ENCODE measurements around the gene SAMD11. TPM values are rescaled to one million over a fixed set of nuclear protein-coding genes. Genes with fewer than 3 reads are reported as not detected.

Gene SAMD11
- total and polyA plus RNA-seq, 2 of the 13 experiments (the other 11 are each of a cell fraction or from before 2014, with no cell fraction given) = 0.11 TPM; not detected in 1

- no peak for TF ChIP-seq SNAPC4 (CRISPR knock-in tag; IDR thresholded peaks at IDR 0.05)
- TF ChIP-seq ZNF770 (CRISPR knock-in tag; IDR thresholded peaks at IDR 0.05) = peak; percentile 22; the same call in 1 of the 2 replicates
- TF ChIP-seq TRAFD1 (CRISPR knock-in tag; IDR thresholded peaks at IDR 0.05; ENCODE audit: borderline replicate concordance) = 0 out of 2 replicates have a peak, but pooled peaks have one; percentile 44
- TF ChIP-seq ZNF777 (CRISPR knock-in tag; IDR thresholded peaks at IDR 0.05) = 0 out of 2 replicates have a peak, but pooled peaks have one; percentile 6
- TF ChIP-seq ASH2L (IDR thresholded peaks at IDR 0.05; ENCODE audit: insufficient read length, low read depth, low read length) = no peak
- TF ChIP-seq ZNF782 (CRISPR knock-in tag; IDR thresholded peaks at IDR 0.05; ENCODE audit: borderline replicate concordance) = no peak
- TF ChIP-seq JUND (CRISPR knock-in tag; IDR thresholded peaks at IDR 0.05) = no peak
- no peak for TF ChIP-seq ELK4 (CRISPR knock-in tag; IDR thresholded peaks at IDR 0.05; ENCODE audit: borderline replicate concordance)
- TF ChIP-seq ZNF598 (CRISPR knock-in tag; IDR thresholded peaks at IDR 0.05; ENCODE audit: borderline replicate concordance) = peak; percentile 51; the same call in 1 of the 2 replicates
- no peak for TF ChIP-seq CBX5 (CRISPR knock-in tag; IDR thresholded peaks at IDR 0.05; ENCODE audit: borderline replicate concordance)
- TF ChIP-seq SALL1 (CRISPR knock-in tag; IDR thresholded peaks at IDR 0.05) = no peak
- no peak for TF ChIP-seq ZNF33A (CRISPR knock-in tag; IDR thresholded peaks at IDR 0.05; ENCODE audit: borderline replicate concordance)
- no peak for TF ChIP-seq ARNT (IDR thresholded peaks at IDR 0.05)
- no peak for TF ChIP-seq RXRB (CRISPR knock-in tag; IDR thresholded peaks at IDR 0.05; ENCODE audit: borderline replicate concordance)
- no peak for TF ChIP-seq ZNF160 (CRISPR knock-in tag; IDR thresholded peaks at IDR 0.05)
- 0 out of 2 replicates have a peak, but pooled peaks have one; percentile 77 for TF ChIP-seq EEA1 (CRISPR knock-in tag; IDR thresholded peaks at IDR 0.05; ENCODE audit: borderline replicate concordance)
- TF ChIP-seq PHB2 (IDR thresholded peaks at IDR 0.05; ENCODE audit: partially characterized antibody) = no peak
- 0 out of 2 replicates have a peak, but pooled peaks have one; percentile 29 for TF ChIP-seq HDAC1 (CRISPR knock-in tag; IDR thresholded peaks at IDR 0.05)
Observed at GRCh38 chr1:940107-941014, 16.6 kb downstream of the SAMD11 start (continued).

Measured in HepG2 (cell line).